GM19395 (cell line): ENCODE measurements around the gene MCEE.
A peak's percentile ranks its signal among the peaks of the same experiment; 100 is the strongest.
"Not testable (repeated sequence)": the region's sequence is repeated elsewhere in the genome, so short reads cannot be mapped to it uniquely, and the experiment has no call there.

ENCODE experiments used
- ATAC-seq: cut with Tn5 transposase; IDR thresholded peaks from one replicate; pipeline ENCODE4 v1.9.1; 2021; ENCODE audit warnings: mild to moderate bottlenecking, moderate library complexity; ENCODE audit not compliant: unreplicated experiment

MCEE gene

DNA sequence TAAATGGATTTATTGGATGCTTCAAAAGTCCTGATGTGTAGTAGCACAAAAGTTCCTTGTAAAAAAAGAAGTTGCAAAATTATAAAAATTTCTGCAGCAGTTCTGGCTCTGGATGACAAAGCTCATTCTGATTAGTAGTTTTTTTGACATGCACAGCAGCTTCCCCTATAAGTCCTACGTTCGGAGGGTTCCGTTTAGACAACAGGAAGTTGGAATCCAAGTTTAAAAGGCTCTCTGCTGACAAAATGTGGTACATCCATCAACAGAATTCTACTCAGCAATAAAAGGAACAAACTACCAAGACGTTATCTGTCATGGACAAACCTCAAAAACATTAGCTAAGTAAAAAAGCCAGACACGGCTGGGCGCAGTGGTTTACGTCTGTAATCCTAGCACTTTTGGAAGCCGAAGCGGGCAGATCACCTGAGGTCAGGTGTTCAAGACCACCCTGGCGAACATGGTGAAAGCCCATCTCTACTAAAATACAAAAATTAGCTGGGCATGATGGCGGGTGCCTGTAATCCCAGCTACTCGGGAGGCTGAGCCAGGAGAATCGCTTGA, 46.2 kb downstream of the MCEE start:
- not testable (repeated sequence) for ATAC-seq

DNA sequence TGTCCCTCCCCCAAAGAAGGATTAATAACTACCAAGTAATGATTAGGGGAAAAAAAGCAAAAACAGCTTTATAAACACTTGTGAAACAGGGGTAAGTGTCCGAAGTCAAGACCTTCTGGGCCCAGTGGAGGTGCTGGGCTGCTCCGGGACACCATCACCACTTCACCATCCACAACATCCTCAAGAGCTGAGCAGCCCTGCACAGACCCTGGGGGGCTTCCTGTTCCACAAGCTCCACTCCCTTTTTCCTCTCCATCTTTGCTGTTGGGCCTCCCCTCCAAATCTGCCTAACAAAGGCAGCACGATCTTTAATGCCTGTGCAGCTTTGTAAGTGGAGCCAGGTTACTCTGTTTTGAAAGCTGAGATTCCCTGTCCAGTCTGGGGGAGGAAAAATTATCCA, 46.7 kb downstream of the MCEE start:
- ATAC-seq: not testable (repeated sequence)

DNA sequence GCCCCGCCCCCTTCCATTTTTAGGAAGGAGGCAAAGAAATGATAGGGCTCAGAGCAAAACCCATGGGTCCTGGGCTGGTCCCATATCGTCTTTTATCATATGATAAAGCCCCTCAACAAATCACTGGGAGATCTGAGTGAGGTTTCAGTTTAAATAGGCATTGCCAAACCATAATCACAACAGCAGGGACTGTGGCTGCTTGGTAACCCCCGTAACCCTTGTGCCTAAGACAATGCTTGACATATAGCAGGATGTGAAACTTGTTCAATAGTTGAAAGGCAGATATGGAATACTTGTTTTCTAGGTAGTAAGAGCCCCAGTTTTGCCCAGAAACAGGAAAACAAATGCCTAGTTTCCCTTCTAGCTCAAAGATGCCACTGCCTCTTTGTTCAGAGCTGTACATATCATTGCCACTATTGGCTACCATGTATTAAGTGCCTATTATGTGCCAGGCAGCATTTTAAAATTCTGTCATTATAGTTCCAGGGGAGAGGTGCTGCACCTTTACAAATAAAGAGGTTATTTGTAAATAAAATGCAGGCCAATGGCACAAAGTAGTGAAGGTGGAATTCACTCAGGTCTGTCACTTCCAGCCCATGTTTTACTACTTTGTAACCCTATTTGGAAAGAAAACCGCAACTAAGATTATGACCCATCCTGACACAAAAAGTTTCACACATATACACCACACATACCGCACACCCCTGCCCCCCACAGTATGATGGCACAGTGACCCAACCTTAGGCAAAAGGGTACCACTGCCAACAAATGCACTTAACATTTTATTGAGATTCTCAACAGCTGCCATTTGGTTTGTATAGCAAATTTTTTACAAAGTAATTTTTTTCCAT, 47.4 kb downstream of the MCEE start:
- peak; percentile 67 for ATAC-seq

DNA sequence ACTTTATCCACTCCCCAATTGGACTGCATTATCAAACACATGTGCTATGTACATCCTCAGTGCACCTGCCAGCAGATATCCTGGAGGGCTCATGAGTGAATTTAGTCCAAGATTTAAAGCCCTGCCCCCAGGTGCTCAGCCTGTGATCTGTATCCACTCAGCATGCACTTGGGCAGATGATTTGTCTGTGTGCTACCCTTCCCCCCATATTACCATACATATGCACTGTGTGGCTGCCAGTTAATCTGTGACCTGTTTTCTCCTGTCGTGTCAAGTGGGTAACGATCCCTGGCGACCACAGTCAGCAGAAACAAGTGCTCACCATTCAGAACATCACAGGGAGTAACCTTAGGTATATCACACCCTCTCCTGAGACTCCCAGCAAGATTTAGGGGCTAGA, 51.4 kb downstream of the MCEE start:
- ATAC-seq: no peak

DNA sequence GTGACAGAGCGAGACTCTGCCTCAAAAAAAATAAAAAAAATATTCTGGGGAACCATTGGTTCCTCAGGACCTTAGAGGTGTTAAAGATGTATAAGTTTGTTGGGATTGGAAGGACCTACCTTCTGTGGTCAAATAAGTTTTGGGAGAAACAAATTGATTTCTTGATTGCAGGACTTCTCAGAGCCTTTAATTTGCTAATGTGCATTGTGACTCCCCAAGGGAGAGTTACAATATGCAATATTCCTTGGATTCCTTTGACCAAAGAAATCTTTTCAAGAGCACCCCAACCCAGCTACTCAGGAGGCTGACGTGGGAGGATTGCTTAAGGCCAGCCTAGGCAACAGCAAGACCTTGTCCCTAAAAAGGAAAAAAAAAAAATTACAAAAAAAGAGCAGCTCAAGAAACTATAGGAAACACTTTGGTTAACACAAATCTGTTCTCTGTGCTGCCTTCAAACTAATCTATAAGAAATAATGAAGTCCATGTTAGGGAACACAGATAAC, 55.1 kb downstream of the MCEE start:
- no peak for ATAC-seq

DNA sequence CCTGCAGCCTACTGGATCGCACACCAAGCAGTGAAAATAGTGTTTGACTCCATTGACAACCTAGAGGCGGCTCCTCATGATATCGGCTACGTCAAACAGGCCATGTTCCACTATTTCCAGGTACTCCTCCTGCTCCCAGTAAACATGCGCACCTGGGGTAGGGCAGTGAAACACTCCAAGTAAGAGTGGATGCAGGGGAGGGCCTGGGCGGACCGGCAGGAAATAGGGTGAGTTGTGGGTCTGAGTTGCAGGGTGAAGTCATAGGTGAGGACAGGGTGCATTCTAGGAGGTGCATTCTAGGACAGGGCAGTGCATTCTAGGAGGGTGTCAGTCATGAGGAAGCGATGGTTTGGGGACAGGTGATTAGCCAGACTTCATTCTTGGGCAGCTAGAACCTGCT, 56.6 kb downstream of the MCEE start:
- no peak for ATAC-seq

DNA sequence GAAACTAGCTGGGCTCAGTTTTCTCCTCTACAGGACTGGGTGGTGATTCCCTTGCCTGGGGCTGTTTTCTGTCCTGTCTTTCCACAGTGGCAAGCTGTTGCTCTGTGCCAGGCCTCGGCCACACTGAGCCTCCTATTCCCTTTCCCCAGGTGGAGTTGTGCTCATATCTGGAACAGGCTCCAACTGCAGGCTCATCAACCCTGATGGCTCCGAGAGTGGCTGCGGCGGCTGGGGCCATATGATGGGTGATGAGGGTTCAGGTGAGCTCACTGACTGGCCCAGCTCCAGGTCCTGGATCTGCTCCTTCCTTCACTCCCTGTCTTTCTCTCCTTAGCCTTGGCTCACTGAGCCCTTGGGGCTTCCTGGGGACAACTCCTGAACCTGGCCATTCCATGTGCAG, 57.5 kb downstream of the MCEE start:
- no peak for ATAC-seq

DNA sequence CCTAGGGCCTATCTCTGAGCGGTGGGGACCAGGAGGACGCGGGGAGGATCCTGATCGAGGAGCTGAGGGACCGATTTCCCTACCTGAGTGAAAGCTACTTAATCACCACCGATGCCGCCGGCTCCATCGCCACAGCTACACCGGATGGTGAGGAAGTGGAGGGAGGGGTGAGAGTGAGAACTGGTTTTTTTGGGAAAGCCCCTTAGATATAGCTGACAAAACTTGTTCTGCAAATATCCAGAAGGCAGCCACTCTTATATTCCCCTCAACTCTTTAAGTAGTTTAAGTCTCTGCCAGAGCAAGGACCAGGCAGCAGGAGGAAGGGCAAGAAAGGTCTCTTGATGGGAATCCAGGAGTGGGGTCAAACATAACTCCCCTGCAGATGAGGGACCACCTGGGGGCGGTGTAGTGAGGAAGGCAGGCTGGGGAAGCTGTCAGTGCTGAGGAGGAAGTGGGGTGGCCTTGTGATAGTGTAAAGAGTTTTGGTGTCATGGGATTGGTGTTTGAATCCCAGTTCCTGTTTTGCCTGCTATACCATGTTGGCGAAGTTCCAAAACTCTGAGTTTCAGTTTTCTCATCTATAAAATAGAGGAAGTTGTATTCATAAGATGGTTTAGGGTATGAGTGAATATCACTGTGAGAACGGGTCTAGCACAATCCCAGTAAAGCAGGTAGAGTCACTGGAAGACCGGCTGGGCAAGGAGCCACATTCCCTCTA, 58.2 kb downstream of the MCEE start:
- peak; percentile 50 for ATAC-seq

DNA sequence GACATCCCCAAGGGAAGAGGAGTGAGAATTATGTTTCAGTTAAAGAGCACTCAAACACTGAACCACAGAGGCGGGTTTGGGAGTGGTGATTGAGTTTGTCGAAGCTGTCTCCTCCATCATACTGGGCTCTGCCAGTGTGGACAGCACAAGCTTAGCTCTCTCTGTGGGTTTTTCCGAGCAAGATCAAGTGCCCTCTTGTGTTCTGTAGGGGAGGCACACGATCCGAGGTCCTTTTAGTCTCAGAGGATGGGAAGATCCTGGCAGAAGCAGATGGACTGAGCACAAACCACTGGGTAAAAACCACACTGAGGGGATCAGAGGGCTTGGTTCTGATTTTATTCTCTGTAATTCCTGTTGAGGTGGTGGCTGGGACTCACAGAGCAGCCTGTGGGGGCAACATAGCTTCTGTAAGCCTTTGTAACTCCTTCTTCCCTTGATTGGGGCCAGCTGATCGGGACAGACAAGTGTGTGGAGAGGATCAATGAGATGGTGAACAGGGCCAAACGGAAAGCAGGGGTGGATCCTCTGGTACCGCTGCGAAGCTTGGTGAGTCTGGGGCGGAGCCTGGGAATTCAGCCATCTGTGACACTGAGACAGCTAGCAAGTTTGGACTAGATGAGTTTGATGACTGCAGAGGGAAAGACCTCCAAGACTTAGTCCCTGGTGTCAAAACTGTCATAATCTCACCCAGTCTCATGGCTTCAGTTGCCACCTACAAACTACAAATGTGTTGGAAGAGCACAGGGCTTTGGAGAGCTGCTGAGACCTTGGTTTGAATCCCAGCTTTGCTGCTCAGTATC, 59.5 kb downstream of the MCEE start:
- no peak for ATAC-seq

DNA sequence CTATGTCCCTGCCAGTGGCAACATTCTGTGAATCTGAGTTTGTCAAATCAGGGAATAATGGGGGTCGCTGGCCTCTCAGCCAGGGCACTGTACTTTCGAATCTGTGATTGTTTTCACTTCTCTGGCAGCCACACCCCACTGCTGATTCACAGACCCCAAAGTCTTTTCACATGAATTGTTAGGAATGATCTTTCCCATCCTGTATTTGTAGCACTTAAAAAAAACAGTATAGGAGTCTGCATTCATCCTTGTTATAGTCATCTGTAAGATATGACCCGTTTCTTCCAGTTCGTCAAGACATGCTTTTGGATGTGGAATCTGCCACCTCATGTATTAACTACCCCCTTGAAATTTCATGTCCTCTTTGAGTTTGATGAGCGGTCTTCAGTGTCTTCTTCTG, 60.7 kb downstream of the MCEE start:
- ATAC-seq: no peak

DNA sequence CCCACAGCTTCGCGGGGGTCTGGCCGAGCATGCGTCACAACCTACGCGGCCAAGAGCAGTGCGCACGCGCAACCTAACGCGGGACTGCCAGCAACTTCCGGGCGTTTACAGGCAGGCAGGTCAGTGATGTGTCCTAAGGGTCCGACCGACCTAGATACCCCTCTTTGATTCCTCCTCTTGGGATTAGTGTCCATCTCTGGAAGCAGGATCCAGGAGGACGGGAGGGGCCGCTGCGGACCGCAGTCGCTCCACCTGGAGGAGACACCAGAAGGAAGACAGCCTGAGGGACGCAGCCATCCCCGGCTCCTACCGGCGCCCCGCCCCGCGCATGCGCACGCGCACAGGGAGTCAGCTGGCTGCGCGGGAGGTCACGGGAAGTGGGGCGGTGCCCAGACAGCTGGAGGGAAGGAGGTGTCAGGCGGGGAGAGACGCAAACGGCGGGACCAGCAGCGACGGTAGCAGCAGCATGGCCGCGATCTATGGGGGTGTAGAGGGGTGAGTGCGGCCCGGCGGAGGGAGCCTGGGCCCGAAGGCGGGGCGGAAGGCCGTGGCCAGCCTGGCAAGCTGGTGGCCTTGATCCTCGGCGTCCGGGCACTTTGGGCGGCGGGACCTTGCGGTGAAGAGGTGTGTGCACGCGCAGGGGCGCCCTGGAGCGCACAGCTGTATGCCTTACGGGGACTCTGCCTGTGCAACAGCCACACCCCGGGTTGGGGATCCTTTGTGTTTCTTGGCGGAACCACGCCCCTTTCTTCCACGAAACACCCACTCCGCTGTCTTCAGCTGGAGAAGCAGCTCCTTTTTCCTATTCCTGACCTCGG, 61.6 kb downstream of the MCEE start, which contains the start of gene NAGK:
Gene NAGK (plus strand): TSS at position 431 of the 818 bp plus-strand sequence. CDS start 36 bp downstream, at position 467.
- peak; percentile 54 for ATAC-seq

DNA sequence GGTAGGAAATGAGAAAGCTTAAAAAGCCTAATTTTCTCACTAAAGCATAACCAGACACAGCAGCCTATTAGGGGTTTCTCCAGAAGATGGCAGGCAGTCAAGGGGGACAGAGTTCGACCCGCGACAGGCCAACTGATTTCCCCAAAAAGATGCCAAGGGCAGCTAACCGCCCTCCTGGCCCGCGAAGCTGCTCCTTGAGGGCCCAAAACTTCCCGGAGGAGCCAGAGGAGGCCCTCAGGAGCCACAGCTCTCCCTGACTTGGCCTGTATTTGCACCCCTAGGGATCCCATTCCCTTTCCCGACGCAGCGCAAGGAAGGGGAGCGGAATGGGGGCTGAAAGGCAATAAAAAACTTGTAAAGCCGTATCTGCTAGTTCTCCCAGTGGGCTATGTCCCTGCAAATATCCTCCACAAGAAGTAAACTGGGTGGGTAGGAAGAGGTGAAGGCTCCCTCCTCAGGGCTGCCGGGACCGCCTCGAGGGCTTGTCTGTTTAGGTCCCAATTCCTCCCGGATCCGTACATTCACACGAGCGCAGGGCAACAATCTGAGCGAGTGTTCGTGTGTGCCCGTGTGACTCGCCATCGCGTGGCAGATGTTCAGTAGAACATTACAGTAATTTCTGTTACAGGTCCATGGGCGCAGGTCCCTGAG, 62.3 kb downstream of the MCEE start:
- ATAC-seq: peak; percentile 3

DNA sequence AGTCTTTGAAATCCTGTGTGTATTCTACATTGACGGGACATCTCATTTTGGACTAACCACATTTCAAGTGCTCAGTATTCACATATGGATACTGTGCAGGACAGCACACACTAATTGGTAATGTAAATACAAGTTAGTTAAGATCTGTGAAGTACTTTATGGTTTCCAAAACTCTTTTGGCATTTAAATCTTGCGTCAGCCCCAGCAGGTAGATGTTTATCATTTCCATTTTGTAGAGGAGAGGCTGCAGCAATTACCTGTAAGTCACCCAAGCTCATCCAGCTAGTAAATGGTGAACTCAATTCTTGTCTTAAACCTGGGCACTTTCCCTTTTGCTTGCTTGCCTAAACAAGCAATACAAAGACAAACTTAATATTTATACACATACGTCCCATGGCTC, 63.2 kb downstream of the MCEE start:
- ATAC-seq: no peak

DNA sequence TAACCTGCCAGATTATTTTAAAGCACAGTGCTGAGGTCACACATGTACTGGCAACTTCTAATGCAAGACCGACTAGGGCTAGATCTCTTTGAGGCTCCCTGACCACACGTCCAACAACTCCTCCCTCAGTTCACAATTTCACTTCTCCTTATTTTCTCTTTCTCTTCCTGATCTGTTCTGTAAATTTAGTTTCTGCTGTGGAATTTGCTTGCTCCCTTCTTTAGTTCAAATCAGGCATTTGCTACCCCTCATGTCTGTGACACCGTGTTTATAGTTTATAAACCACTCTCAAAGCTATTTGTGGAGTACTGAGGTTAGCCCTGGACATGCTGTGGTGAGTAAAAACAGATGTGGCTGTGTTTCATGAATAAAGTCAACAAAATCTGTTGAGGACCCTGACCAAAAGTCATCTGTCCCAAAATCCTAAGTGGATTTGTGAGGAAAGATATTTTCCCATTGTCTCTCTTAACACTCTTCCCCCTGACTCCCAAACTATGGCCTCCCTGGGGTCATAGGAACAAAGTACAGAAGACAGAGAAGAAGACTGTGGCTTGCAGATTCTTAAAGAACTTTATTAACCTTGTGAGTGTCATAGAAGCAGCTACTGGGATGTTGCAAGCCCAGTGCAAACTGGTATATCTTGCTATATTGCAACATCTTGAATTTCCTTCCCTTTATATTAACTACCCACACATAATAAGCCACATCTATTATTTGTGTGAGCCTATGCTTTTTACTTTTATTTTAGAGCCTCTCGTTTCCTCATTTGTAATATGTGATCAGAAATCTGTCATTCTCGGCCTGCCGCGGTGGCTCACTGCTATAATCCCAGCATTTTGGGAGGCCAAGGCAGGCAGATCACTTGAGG, 65.0 kb downstream of the MCEE start:
- ATAC-seq: peak; percentile 29

DNA sequence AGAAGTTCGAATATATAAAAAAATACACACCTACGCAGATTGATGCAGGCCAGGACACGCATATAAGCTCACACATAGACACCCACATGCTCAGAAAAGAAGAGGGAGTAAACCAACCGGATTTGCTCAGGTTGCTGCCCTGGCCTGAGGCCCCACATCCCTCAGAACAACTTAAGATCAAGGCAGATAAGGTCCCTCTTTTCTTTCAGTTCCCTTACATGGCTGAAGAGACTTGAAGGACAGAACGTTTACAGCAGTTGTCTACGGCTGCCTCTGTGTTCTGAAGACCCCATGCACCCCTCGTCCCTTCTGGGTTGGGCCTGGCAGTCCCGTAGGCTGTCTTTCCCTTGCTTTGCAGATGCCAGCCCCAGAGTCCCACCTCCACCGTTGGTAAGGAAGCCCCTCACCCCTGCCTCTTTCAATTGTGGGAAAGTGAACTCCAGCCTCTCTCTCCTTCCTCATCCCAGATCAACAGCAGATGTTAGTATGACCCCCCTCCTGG, 65.9 kb downstream of the MCEE start:
- ATAC-seq: no peak

DNA sequence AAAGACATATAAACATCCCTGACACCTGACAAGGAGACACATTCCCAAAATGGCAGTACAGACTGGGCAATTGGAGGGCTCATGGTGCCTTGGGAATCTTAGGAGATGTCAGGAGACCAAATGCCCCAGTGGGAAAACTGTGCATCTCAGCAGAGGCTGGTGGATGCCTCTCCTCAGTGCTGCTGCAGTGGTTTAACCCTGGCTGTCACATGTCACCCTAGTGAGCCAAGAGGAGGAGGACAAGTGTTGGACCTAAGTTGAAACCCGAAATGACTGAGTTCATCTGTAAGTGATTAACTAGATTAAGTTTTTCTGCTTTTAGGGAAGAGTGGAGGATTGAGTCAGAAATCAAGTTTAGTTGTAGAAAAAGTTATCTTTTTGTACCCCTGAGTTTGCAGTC, 66.8 kb downstream of the MCEE start:
- no peak for ATAC-seq

DNA sequence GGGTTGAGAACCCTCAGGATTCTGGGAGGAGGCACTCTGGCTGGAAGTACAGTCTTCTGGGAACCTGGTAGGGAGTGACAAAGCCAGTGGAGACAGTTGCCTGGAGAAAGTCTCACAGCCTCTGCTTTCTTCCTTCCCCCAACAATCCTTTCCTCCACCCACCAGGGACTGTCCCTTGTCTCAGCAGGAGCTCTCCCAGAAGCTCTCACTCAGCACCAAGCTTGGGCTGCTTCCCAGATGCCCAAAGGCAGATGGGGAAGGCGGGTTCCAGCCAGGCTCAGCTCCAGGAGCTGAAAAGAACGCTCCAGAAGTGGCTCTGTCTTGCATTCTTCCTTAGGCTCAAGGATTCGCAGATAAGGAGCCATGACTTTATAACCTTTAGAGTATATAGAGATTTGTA, 69.2 kb downstream of the MCEE start:
- no peak for ATAC-seq

DNA sequence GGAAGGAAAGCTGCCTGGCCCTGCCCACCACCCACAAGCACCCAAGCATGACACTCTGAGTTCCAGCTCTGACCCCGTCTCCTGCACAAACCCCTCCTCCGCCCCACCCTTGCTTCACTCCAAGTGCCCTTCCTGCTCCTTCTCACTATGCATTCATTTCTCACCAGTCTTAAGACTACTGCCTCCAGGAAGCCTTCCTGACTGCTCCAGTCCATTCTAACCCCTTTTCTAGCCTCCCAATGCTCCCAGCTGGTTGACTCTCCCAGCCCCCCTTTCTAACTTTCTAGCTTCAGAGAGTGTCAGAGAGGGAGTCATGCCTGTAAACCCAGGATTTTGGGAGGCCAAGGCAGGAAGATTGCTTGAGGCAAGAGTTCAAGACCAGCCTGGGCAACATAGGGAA, 69.8 kb downstream of the MCEE start:
- ATAC-seq: no peak
